Neutrophil (primary cell): ENCODE results near the gene DISP2.

Experiments used
- H3K27ac ChIP-seq: fragments of 200-600 bp; sonication (generic); 2 replicates; pipeline ENCODE4 v1.5.1; 2016; ENCODE audit warnings: mild to moderate bottlenecking, moderate library complexity
- H3K27me3 ChIP-seq: fragments of 200-600 bp; sonication (generic); 2 replicates; pipeline ENCODE4 v1.6.0; 2016; ENCODE audit warnings: mild to moderate bottlenecking
- H3K36me3 ChIP-seq: fragments of 200-600 bp; sonication (generic); 2 replicates; pipeline ENCODE4 v1.5.1; 2017
- H3K4me1 ChIP-seq, 2 experiments: fragments of 200-600 bp in 1 of 2; sonication (generic) in 1 of 2; 1 replicate in 1 of 2; 2 replicates in 1 of 2; pipeline versions ENCODE4 v1.5.1 to v1.6.1; 2013 to 2016; ENCODE audit warnings: low read depth in 1 of 2, low read length in 1 of 2, mild to moderate bottlenecking in 1 of 2, moderate library complexity in 1 of 2; ENCODE audit not compliant: control insufficient read depth in 1 of 2, insufficient read depth in 1 of 2
- H3K4me3 ChIP-seq, 2 experiments: fragments of 200-600 bp in 1 of 2; sonication (generic) in 1 of 2; 1 replicate in 1 of 2; 2 replicates in 1 of 2; pipeline ENCODE4 v1.5.1; 2013 to 2016; ENCODE audit warnings: low read depth in 1 of 2, low read length in 1 of 2, mild to moderate bottlenecking in 1 of 2, moderate library complexity in 1 of 2
- H3K9me3 ChIP-seq: fragments of 200-600 bp; sonication (generic); 2 replicates; pipeline ENCODE4 v1.5.1; 2016
- TF ChIP-seq, protein P1 (sequence below): fragments of 200-600 bp; sonication (generic); IDR thresholded peaks from 2 replicates; pipeline ENCODE4 v1.5.1; 2016; ENCODE audit warnings: antibody characterized with exemption

Gene DISP2, protein sequence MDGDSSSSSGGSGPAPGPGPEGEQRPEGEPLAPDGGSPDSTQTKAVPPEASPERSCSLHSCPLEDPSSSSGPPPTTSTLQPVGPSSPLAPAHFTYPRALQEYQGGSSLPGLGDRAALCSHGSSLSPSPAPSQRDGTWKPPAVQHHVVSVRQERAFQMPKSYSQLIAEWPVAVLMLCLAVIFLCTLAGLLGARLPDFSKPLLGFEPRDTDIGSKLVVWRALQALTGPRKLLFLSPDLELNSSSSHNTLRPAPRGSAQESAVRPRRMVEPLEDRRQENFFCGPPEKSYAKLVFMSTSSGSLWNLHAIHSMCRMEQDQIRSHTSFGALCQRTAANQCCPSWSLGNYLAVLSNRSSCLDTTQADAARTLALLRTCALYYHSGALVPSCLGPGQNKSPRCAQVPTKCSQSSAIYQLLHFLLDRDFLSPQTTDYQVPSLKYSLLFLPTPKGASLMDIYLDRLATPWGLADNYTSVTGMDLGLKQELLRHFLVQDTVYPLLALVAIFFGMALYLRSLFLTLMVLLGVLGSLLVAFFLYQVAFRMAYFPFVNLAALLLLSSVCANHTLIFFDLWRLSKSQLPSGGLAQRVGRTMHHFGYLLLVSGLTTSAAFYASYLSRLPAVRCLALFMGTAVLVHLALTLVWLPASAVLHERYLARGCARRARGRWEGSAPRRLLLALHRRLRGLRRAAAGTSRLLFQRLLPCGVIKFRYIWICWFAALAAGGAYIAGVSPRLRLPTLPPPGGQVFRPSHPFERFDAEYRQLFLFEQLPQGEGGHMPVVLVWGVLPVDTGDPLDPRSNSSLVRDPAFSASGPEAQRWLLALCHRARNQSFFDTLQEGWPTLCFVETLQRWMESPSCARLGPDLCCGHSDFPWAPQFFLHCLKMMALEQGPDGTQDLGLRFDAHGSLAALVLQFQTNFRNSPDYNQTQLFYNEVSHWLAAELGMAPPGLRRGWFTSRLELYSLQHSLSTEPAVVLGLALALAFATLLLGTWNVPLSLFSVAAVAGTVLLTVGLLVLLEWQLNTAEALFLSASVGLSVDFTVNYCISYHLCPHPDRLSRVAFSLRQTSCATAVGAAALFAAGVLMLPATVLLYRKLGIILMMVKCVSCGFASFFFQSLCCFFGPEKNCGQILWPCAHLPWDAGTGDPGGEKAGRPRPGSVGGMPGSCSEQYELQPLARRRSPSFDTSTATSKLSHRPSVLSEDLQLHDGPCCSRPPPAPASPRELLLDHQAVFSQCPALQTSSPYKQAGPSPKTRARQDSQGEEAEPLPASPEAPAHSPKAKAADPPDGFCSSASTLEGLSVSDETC (N-terminal part only)

DNA sequence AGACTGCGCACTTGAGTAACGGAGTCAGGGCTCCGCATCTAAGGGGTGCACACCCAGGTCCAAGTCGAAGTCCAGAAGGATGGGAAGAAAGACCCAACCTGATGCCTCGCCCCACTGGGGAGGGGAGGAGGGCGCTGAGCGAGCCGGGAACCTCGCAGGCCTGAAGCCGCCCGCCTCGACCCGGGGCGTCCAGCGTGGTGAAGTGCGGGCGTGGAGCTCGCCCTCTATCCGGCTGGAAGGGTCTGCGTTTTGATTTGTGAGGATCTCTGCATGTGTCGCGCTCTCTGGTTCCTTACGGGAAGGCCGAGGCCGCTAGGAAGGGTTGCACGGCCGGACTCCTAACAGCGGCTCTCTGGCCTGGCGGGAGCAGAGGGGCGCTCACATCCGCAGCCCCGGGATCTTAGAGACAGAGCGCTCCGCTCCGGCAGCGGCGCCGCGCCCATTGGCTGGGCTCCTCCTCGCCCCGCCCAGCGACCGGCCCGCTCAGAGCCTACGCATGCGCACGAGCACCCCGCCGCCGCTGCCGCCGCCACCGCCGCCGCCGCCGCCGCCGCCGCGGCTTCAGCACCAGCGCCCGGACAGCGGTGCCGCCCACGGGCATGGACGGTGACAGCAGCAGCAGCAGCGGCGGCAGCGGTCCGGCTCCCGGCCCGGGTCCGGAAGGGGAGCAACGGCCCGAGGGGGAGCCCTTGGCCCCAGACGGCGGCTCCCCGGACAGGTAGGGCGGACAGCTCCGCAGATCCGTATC, at the start of gene DISP2:
Gene DISP2 (plus strand): TSS at position 497 of the 748 bp plus-strand sequence. CDS start 103 bp downstream, at position 600.
- Histone ChIP-seq H3K9me3 (no peaks in the 10 kb centered on the region), H3K36me3 (peaks cover 13% of the 10 kb centered on the region), H3K27ac (no peak within 1 kb of the TSS), H3K27me3 (peaks cover 11% of the 10 kb centered on the region), H3K4me3 (peak within 1 kb of the TSS; percentile 64 to 78), H3K4me1 (peaks cover 13 to 18% of the 10 kb centered on the region in 2 experiments)
- TF ChIP-seq, protein P1, sequence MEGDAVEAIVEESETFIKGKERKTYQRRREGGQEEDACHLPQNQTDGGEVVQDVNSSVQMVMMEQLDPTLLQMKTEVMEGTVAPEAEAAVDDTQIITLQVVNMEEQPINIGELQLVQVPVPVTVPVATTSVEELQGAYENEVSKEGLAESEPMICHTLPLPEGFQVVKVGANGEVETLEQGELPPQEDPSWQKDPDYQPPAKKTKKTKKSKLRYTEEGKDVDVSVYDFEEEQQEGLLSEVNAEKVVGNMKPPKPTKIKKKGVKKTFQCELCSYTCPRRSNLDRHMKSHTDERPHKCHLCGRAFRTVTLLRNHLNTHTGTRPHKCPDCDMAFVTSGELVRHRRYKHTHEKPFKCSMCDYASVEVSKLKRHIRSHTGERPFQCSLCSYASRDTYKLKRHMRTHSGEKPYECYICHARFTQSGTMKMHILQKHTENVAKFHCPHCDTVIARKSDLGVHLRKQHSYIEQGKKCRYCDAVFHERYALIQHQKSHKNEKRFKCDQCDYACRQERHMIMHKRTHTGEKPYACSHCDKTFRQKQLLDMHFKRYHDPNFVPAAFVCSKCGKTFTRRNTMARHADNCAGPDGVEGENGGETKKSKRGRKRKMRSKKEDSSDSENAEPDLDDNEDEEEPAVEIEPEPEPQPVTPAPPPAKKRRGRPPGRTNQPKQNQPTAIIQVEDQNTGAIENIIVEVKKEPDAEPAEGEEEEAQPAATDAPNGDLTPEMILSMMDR = peak; percentile 30

DNA sequence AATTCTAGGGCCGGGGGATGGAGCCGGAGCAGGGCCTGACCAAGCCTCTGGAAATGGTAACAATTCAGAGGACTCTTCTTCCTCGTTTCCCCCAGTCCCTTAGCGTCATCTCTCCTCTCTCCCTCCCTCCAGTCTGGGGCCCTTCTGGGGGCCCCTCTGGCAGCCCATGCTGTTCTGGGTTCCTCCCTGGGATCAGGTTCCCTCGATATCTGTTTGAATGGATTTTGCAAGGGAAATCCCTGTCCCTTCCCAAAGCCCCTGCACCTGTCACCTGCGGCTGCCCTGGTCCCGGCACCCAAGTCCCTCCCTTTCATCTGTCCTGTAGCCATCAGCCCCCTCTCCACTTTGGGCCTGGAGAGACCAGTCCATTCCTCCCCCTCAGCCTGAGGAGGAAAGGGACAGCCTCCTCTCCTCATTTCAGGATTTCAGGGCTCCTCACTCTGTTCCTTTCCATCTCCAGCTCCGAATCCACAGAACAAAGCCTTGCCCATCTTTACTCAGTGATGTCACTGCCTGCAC, 48.6 kb upstream of the DISP2 start:
- TF ChIP-seq, protein P1 = no peak
- Histone ChIP-seq H3K9me3 (no peaks in the 10 kb centered on the region), H3K27ac (peak overlapping the region; percentile 98), H3K4me3 (peak overlapping the region; percentile 87 to 88), H3K36me3 (peaks cover 7% of the 10 kb centered on the region), H3K27me3 (peaks cover 10% of the 10 kb centered on the region), H3K4me1 (peaks cover 50 to 55% of the 10 kb centered on the region in 2 experiments)

DNA sequence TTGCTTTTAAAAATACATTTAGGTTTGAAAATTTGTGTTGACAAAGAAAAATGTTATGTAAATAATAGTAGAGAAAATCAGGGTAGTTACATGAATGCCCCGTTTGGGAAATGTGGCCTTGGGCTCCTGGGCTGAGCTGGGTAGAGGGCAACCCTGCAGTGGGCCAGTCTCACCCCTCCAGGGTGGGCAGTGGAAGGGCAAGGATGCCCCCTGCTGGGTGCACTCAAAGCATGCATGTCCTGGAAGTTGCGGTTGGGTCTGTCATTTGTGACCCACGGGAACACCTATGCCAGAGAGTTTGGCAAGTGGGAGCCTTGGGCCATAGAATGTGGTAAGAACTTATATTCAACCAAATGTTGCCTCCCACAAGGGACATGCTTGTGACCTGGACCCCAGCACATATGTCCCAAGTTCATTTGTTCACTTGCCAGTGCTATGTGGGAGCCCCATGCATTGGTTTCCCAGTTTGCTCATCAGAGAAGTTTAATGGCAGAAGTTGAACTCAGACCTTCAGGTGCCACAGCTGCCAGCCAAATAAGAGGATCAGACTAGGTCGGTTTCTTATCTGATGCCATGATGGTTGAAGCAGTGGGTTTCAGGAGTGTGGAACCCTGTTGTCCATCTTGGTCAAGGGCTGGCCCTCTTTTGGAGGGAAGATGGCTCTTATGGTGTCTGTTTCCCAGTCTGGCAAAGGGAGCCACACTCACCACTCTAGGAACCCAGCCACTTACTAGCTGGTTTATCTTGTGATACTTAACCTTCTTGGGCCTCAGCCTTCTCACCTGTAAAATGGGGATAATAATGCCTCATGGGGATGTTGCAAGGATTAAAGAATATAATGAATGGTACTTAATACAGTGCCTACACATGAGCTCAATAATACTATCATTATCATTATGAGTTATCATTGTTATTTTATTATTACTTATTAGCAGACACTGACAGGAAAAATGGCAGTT, 47.7 kb upstream of the DISP2 start:
- no peaks in the 10 kb centered on the region for H3K9me3 ChIP-seq
- H3K27me3 ChIP-seq = peaks cover 17% of the 10 kb centered on the region
- peak overlapping the region; percentile 98 for H3K27ac ChIP-seq
- peaks cover 41 to 46% of the 10 kb centered on the region in 2 experiments for H3K4me1 ChIP-seq
- H3K36me3 ChIP-seq = peaks cover 2% of the 10 kb centered on the region
- peak overlapping the region; percentile 87 to 88 for H3K4me3 ChIP-seq
- TF ChIP-seq, protein P1 = peak; percentile 93

DNA sequence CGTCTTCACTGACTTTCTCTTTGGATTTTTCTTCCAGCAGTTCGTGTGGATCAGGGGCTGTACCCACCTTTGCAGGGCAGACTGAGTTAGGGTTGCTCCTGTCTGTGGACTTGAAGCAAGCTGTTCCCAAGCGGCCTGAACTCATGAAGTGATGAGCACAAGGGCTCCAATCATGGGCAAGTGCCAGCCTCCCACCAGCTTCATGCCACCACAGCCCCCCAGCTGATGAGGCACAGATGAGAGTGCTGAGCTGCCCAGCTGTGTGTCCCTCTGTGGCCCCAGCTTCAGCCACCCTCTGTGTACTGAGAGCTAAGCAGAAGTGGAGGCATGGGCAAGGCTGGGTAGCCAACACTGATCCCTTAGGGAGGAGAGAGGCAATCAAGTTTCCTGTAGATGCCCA, 47.0 kb upstream of the DISP2 start:
- peaks cover 24% of the 10 kb centered on the region for H3K27me3 ChIP-seq
- TF ChIP-seq, protein P1 = no peak
- H3K36me3 ChIP-seq = no peaks in the 10 kb centered on the region
- H3K9me3 ChIP-seq = no peaks in the 10 kb centered on the region
- H3K4me1 ChIP-seq = peaks cover 34 to 39% of the 10 kb centered on the region in 2 experiments
- H3K4me3 ChIP-seq = no peak overlapping the region
- H3K27ac ChIP-seq = no peak overlapping the region
